Measurements from ENCODE around the gene SLC25A23. TPM values are rescaled to one million over a fixed set of nuclear protein-coding genes. Genes with fewer than 3 reads are reported as not detected.

The SLC25A23 gene
- total and polyA plus RNA-seq, 9 of the 15 experiments (the other 6 are each of a cell fraction or from before 2014, with no cell fraction given) = 6.1 to 72.0 (median 26.6) TPM

- Histone ChIP-seq H3K79me2 (ENCODE audit: control insufficient read depth, insufficient read depth, low read length) (no peaks in the 10 kb centered on the region), H3K27ac (ENCODE audit: extremely low read depth, low read depth, low read length) (no peak overlapping the region), H4K20me1 (replicated peaks; ENCODE audit: control insufficient read depth, insufficient read depth, low read length) (no peaks in the 10 kb centered on the region), H3K9me3 (replicated peaks; ENCODE audit: control insufficient read depth, insufficient read depth, low read depth, low read length) (peaks cover 24% of the 10 kb centered on the region), H3K9ac (ENCODE audit: insufficient read depth in 1 of 2, low read depth in 2 of 2, low read length in 2 of 2) (no peak overlapping the region), H2AFZ (ENCODE audit: low read depth, low read length) (no peak overlapping the region), H3K4me1 (replicated peaks in 1 of 2; ENCODE audit: control insufficient read depth in 2 of 2, insufficient read depth in 2 of 2, low read length in 2 of 2) (peaks cover 0 to 3% of the 10 kb centered on the region in 2 experiments; a peak in 1 of 5 replicates), H3K4me3 (no peak overlapping the region), H3K27me3 (ENCODE audit: control insufficient read depth in 2 of 2, insufficient read depth in 2 of 2, low read length in 2 of 2) (no peaks in the 10 kb centered on the region), H3K36me3 (ENCODE audit: control insufficient read depth, insufficient read depth, low read length) (peaks cover 55% of the 10 kb centered on the region), H3K9me1 (ENCODE audit: control insufficient read depth, insufficient read depth, low read length) (no peaks in the 10 kb centered on the region), H3K4me2 (ENCODE audit: insufficient read depth, low read length) (no peak overlapping the region)
- ChIA-PET POLR2A (interaction anchor here (0.6 kb wide), 1 partner anchor 158 kb away, joined by 3 read pairs; no protein-coding TSS in a partner anchor), CTCF (ENCODE audit: low intra/inter-chr PET ratio) (no interaction called here)
- ATAC-seq (no peak), DNase-seq (ENCODE audit: extremely low read depth in 1 of 4, low spot score in 3 of 4) (no peak), FAIRE-seq (no peak)
- no peak for TF ChIP-seq KLF1 (tag; IDR thresholded peaks at IDR 0.05)
- TF ChIP-seq POLR2AphosphoS5 (IDR thresholded peaks at IDR 0.05; ENCODE audit: control insufficient read depth, insufficient read depth, low read depth, low read length) = no peak
- no peak for TF ChIP-seq ZNF551 (CRISPR knock-in tag; IDR thresholded peaks at IDR 0.05)
- TF ChIP-seq SRSF1 (IDR thresholded peaks at IDR 0.05; ENCODE audit: low read depth, low read length) = no peak
- no peak for TF ChIP-seq MAFF (IDR thresholded peaks at IDR 0.05; ENCODE audit: low read length)
- no peak for TF ChIP-seq GATAD2B (IDR thresholded peaks at IDR 0.05; ENCODE audit: borderline replicate concordance)
- TF ChIP-seq SREBF2 (CRISPR knock-in tag; IDR thresholded peaks at IDR 0.05) = no peak
- TF ChIP-seq ZNF639 (CRISPR knock-in tag; conservative IDR thresholded peaks at IDR 0.05 in 1 of 2, IDR thresholded peaks at IDR 0.05 in 1 of 2) = no peak
- TF ChIP-seq NCOA6 (IDR thresholded peaks at IDR 0.05) = no peak
- no peak for TF ChIP-seq IRF9 (tag; IDR thresholded peaks at IDR 0.05)
- TF ChIP-seq CREB3 (tag; conservative IDR thresholded peaks at IDR 0.05; ENCODE audit: low read depth) = no peak
- no peak for TF ChIP-seq SIN3A (IDR thresholded peaks at IDR 0.05; ENCODE audit: borderline replicate concordance in 2 of 2, control insufficient read depth in 1 of 2, low read depth in 2 of 2, low read length in 2 of 2)
- no peak for TF ChIP-seq KDM2B (CRISPR knock-in tag; IDR thresholded peaks at IDR 0.05)
- TF ChIP-seq MAFG (tag; conservative IDR thresholded peaks at IDR 0.05) = no peak
- TF ChIP-seq ZNF12 (CRISPR knock-in tag; IDR thresholded peaks at IDR 0.05) = no peak
- TF ChIP-seq SIX5 (IDR thresholded peaks at IDR 0.05; ENCODE audit: borderline replicate concordance in 1 of 2, insufficient read depth in 1 of 2, low read depth in 1 of 2, low read length in 2 of 2) = no peak
- no peak for TF ChIP-seq MAZ (CRISPR knock-in tag; conservative IDR thresholded peaks at IDR 0.05 in 1 of 2, IDR thresholded peaks at IDR 0.05 in 1 of 2)
- intact Hi-C loops (cut with micrococcal nuclease) = no loop called here
- no TSS peak for BruUV-seq (replicated peaks)
- in situ Hi-C loops (cut with MboI) = no loop called here
- 94% methylated on average over 6 of the region's 7 CpGs for WGBS (ENCODE audit: insufficient coverage, low coverage, missing lambda C conversion rate)
These were observed 7.9 kb downstream of the SLC25A23 start for GRCh38 chr19:6451583-6452222.

Measured in K562 (cell line).